GM21737 (cell line): ENCODE measurements around the gene OR51F2.
"Not testable (repeated sequence)": the region's sequence is repeated elsewhere in the genome, so short reads cannot be mapped to it uniquely, and the experiment has no call there.

Experiments used
- ATAC-seq: cut with Tn5 transposase; IDR thresholded peaks from one replicate; pipeline ENCODE4 v1.9.1; 2021; ENCODE audit warnings: mild to moderate bottlenecking, moderate library complexity; ENCODE audit not compliant: unreplicated experiment

OR51F2 gene, protein sequence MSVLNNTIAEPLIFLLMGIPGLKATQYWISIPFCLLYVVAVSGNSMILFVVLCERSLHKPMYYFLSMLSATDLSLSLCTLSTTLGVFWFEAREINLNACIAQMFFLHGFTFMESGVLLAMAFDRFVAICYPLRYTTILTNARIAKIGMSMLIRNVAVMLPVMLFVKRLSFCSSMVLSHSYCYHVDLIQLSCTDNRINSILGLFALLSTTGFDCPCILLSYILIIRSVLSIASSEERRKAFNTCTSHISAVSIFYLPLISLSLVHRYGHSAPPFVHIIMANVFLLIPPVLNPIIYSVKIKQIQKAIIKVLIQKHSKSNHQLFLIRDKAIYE

DNA sequence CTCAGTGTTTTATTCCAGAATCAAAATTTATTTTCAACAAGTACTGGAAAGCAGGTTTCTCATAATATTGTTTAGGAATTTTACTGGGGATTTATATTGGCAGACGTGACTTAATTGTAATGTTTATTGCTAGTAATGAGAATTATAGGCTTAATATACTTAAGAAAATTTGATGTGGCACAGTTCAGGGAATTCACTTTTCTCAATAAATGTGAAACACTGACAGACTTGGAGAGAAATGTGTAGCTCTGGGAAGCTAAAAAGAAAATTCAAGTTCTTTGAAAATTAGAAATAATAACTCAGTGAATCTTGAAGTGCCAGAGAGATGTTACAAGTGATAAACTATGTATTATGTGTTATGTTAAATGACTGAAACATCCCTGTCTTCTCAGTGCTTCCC is at the start of gene OR51F2:
TSS of gene OR51F2 (plus strand) at position 301 of the 400 bp plus-strand sequence. CDS start 101 bp downstream, outside the sequence.
- ATAC-seq, result no peak

DNA sequence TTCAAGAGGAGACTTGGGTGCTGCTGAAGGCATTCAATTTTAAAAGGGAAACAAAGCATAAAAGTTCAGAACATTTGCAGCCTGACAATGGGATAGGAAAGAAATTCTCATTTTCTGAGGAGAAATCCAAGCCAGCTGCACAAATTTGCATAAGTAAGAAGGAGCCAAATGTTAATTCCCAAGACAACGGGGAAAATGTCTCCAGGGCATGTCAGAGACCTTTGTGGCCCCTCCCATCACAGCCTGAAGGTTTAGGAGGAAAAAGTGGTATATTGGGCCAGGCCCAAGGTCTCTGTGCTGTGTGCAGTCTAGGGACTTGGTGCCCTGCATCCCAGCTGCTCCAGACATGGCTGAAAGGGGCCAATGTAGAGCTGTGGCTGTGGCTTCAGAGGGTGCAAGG is 38.7 kb upstream of the OR51F2 start:
- ATAC-seq, result no peak

DNA sequence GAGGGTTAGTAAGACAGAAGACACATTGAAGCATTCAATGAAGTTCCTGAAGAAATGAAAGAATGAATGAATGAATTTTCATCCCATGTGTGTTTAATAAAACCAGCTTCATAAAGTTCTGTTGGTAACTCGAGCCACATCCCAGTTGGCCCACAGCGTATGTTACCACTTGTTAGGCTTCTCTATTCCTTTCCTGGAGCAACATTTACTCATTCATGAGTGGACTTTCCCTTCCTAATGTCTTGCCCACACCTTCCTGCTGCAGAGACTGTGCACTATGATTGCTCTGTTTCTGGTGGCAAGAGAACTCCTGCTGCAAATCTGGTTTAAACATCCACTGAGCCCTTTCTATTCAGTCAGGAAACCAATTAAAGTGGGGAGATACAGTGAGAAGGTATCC is 23.9 kb upstream of the OR51F2 start:
- ATAC-seq, result no peak

DNA sequence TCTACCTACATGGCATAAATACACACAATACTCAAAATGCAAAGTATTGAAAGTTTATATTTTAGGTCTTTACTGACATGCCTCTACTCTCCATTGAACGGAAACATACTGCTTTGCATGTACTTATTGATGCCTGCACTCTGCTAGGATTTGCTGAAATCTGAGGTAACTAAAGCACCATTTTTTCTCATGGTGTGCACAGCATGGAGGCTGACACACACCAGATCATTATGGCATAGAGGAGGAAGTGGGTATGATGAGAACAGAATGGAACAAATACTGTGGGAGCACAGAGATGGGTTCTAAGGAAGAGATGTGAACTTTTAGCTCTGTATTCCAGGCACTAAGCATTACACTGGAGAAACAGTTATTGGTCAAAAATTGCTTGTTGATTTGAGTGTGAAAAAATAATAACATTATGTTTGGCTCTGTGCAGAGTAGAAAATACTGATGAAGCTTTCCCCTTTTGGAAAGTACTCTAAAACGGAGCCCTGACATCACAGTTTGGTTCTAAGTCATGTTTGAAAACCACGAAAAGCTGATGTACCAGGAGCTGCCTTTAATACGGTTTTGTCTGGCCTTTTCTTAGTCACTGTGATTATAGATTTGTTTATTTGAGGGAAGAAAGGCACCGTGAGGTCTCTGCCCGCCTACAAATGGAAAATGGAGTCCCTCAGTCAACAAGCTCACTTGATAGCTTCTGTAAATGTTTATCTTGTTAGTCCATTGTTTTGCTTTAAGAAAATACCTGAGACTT is 22.5 kb upstream of the OR51F2 start:
- ATAC-seq, result no peak

DNA sequence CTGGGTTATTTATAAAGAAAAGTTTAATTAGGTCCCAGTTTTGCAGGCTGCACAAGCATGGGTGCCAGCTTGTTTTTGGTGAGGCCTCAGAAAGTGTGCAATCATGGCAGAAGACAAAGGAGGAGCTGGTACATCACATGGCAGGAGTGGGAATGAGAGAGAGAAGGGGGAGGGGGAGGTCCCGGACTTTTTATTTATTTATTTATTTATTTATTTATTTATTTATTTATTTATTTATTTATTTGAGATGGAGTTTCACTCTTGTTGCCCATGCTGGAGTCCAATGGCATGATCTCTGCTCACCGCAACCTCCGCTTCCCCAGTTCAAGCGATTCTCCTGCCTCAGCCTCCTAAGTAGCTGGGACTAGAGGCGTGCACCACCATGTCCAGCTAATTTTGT is 19.8 kb upstream of the OR51F2 start:
- not testable (repeated sequence) for ATAC-seq

DNA sequence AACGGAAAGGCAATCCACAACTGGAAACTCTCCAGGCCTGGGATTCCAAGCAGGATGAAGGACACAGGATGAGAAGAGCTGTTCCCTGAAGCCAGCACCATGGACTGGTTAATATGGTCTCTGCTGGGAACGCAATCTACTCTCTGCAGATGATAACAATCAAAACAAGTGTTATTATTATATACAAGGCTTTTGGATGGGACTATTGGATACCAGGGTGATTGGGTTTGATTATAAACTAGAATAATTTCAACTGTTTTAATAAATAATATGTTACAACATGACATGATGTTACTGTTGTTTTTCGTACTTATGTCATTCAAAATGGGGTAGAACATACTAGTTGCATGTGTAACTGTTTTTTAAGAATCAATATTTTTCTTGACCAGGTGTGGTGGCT is 16.8 kb upstream of the OR51F2 start, which contains the start of gene OR52R1:
TSS of gene OR52R1 (minus strand) at position 101 of the 400 bp plus-strand sequence. CDS start at position 101, 0 bp downstream.
- no peak for ATAC-seq

DNA sequence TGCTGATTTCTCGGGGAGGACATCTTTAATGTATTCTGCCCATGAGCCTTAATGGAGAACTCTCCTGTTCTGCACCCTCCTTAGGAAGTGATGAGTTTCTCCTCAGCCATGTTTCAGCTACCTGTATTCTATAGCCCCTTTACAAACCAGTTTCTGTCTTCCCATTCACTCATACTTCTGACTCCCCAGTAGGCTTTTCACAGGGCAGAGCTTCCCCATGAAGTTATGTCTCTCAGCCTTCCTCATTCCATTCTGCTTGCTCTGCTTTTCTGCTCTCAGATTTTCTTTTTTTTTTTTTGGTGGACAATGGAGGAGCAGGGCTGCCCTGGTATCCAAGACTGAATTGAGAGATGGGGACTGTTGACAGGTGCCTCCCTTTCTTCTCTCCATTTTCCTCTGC is 12.6 kb upstream of the OR51F2 start:
- ATAC-seq, result no peak

DNA sequence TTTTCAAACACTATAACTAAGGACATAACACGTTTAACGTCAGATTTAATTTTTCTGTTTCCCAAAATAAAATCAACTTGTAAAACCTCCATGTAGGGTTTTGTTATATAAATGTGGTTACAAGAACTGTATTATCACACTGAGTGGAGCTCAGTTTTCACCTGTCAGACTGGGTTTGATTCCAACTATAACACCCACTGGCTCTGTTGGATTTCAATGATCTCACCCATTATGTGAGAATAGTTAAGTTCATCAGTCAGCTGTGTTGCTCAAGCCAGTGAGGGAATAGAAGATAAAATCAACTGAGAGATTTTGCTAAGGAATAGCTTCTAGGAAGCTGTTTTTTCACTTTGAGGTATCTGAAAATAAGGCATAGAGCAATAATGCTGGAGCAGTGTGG is 11.9 kb upstream of the OR51F2 start:
- ATAC-seq, result no peak

DNA sequence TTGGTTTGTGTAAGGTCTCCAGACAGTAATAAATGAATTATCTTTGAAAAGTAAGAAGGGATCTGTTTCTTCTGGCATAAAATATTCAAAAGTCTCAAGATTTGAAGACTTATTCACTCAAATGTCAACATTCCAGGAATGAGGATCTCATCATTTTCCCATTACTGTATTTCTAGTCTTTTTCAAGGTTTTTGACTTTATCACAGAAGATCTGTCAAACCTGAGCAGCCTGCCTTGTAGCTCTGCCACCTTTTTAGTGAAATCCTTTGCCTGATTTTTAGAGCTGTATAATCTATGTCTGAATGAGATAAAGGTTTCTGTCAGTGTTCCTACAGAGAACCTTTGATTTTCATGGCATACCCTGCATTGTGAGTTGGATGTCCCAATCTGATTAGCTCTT is 4.0 kb downstream of the OR51F2 start:
- no peak for ATAC-seq

DNA sequence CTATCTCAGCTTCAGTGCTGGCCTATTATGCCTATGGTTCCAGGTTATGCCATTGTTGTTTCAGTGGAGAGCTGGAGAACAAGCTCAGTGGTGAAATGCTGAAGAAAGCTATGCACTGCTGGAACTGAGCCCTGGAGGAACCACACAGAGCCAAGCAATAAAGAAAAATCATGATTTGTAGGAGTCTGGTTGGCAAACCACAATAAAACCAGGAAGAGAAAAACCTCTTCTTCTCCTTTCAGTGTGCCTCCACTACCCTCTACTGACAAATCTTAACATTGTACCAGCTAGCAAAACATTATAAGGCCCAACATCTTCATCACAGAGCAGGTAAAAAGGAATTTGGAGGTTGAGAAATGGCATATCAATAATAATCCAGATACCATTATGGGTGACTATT is 5.3 kb downstream of the OR51F2 start:
- ATAC-seq, result no peak

DNA sequence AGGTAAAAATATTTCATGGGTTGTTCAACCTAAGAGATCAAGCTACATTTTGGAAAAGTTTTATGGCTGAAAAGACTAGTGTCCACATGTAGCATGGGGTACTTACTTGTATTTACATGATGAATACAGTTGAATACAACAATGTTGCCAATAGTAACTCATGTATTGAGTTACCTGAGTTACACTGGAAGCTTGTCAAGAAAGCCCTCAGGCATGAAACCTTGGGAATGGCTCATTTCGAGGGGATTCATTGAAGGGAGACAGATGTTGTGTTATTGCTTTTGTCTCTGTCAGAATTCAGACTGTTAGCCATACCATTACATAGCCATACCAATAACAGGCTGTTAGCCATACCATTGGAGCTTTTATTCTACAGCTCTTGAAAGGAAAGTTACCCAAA is 9.2 kb downstream of the OR51F2 start:
- ATAC-seq, result no peak

DNA sequence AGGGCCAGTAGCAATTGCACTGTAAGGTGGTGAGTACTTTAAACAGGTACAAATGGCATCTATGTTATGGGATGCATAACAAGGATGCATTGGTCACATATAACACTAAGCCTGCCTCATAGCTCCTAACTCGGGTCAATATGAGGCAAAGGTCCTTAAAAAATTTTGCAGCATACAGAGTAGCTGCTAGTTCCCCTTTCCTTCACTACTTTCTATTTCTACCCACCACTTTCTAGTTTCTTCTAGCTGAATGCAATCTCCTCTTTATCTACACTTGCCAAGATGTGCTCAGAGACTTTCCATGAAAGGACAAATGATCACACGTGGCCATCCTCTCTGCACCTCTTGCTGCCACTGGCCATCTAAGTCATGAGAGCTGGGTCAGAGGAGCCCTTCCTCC is 9.8 kb downstream of the OR51F2 start:
- ATAC-seq, result no peak

DNA sequence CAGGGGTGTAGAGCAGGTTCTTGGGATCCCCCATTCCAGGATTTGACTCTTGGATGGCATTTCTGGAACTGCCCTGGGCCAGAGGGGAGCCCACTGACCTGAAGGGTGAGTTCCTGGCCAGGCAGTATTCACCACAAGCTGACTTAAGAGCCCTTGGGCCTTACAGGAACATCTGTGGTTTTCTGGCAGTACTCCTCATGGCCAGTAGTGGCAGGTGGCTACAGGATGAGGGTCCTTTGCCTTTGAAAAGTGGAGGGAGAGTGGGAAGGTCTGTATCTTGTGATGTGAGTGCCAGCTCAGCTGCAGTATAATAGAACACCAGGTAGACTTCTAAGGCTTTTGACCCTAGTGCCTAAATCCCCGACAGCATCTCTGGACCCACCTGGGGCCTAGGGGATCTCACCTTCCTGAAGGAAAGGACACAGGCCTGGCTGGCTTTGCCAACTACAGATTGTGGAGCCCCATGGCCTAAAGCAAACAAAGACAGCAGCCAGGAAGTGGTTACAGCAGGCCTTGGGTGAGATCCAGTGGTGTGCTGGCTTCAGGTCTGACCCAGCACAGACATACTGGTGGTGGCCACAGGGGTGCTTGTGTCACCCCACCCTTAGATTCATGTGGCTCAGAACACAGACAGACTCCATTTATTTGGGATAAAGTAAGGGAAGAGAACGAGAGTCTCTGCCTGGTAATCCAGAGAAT is 18.9 kb downstream of the OR51F2 start:
- no peak for ATAC-seq

DNA sequence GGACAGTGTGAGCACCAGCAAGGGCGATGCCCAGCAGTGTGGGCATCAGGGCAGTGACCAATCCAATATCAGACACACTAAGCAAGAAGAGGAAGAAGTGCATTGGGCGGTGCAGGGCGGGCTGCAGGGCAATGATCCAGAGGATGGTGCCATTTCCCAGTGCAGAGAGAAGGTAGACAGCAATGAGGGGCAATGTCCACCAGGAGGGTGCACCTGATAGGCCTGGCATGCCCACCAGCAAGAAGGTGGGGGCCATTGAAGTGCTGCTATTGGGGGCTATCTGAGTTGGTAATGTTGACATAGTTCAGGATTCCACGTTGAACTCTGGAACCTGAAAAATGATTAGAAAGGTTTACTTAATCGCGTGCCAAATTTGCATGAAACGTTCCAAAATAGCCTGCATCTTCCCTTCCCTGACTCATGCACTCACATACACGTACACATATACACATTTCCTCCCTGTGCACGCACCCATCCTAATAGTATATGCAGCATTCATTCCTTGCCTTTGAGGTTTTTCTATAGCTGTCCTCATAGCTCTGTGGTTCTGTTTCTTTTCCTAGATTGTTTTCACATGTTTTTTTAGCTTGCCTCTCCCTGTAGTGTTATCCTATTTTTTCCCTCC is 27.9 kb downstream of the OR51F2 start, which contains the start of gene OR51S1:
TSS of gene OR51S1 (minus strand) at position 301 of the 625 bp plus-strand sequence. CDS start at position 301, 0 bp downstream.
- no peak for ATAC-seq

DNA sequence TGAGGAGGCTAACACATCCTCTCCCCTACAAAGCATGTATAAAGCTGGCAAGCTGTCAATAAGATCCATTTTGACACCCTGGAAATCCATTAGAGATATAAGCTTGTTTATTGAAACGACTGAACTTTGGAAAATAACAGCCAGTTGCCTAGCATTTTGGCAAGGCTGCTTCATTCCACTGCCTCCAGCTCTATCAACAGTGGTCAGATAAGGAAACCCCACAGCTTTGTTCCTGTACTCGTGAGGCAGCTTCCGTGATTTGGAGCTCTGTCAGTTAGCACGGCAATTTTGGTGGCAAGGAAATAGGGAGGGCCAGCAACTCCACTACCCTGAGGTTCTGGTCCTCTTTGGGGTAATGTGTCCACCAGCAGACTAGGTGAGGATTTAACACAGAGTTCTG is 29.9 kb downstream of the OR51F2 start:
- no peak for ATAC-seq

DNA sequence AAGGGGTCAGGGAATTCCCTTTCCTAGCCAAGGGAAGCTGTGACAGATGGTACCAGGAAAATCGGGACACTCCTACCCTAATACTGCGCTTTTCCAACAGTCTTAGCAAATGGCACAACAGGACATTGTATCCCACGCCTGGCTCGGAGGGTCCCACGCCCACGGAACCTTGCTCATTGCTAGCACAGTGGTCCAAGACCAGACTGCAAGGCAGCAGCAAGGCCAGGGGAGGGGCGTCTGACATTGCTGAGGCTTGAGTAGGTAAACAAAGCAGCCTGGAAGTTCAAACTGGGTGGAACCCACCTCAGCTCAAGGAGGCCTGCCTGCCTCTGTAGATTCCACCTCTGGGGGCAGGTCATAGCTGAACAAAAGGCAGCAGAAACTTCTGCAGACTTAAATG is 33.2 kb downstream of the OR51F2 start:
- not testable (repeated sequence) for ATAC-seq

DNA sequence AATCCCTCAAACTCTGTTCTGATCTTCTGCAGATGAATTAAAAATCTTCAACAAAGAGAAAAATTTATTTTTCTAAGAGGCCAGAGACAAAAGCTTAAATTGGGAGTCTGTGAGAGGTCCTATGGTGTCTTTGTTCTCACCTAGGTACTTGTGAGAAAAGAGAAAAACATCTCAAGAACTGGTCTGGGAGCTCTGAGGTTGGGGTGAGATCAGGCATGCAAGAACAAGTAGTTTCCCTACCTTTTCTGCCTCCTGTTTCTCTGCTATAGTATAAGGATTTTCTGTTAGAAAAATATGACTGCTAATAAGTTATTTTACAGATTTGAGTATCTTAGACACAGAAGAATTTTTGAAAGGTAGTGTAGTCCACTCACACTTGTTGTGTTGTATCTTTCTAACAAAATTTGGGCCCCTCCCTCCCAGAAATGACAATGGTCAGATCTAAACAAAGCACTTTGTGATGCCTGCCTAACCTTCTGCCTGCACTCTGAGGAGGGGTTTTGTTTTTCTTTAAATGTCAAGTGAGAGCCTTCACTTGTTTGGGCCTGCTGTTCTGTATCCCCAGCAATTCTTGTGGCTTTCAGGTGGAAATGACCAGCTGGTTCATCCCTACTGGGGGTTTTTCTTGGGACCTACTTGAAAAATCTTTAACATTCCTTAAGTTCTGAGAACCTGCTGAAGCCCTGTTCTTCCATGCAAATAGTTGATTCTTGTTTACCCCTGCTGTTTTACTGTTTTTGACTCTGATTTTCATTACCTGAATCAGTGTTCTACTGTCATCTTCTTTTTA is 41.5 kb downstream of the OR51F2 start:
- no peak for ATAC-seq

DNA sequence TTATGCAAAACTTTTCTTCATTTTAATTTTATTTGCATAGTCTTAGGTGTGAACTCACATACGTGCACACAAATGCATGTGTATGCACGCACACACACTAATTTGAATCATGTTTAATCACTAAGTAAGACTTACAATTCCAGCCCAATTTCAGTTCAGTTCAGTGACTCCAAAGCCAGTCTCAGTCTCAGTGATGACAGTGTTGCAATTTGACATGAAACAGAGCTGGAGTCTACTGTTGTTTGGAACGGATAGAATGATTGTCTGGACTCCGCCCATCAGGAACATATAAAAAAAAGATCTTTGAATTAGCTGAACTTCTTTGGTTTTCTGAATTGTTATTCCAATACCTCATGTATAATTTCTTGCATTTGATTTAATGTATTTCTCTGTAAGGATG is 42.8 kb downstream of the OR51F2 start:
- ATAC-seq, result no peak

DNA sequence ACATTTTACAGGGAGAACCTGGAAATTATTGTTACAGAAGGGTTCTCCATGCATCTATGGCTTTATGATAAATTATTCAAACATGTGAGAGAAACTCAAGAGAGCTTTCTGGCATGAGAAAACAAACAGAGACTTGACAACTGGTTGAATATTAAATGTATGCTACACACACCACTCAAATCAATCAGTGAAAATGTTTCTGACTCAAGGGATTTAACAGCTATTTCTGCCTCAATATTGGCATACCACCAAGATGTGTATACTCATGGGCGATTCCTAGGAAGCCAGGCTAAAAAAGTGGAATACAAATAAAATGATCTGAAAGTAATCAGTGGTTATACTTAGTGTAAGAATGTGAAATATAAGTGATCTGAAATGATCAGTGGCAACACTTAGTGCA is 44.7 kb downstream of the OR51F2 start:
- no peak for ATAC-seq
